NK-92 (cell line): Measurements from ENCODE around the gene C2CD2.
"Not testable (repeated sequence)": the region's sequence is repeated elsewhere in the genome, so short reads cannot be mapped to it uniquely, and the experiment has no call there.

ENCODE experiments used
- DNase-seq: peaks from one replicate; lab custom pipeline; 2025; ENCODE audit not compliant: unreplicated experiment; lab: John Stamatoyannopoulos, UW

The C2CD2 gene

DNA sequence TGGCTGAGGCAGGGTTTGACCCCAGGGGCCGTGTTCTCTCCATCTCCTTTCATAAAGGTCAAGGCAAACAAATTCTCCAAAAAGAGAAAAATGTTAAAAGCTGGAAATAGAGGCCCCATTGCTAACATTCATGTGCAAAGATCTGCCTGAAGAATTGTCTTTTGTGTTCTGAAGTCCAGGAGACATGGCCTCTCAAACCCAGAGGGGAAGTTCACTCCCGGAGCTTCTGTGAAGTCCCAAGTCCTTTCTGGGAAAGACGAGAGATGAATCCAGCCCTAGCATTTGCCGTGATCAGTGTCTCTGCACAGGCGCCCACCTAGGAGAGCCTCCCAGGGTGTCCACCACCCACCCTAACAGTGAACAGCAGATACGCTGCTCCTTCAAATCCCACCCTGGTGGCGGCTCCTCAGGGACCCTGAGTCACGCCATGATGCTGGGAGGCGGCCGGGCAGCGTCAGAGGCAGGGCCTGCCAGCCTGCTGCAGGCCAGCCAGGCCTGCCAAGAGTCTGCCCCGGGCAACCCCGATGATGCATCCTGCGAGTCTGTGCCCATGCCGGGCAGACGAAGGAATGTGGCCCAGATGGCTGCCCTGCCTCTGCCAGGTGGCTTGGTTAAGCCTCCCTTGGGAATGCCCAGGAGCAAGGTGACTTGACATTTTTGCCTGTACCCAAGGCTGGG lies 5.2 kb upstream of the C2CD2 start:
- DNase-seq = no peak

DNA sequence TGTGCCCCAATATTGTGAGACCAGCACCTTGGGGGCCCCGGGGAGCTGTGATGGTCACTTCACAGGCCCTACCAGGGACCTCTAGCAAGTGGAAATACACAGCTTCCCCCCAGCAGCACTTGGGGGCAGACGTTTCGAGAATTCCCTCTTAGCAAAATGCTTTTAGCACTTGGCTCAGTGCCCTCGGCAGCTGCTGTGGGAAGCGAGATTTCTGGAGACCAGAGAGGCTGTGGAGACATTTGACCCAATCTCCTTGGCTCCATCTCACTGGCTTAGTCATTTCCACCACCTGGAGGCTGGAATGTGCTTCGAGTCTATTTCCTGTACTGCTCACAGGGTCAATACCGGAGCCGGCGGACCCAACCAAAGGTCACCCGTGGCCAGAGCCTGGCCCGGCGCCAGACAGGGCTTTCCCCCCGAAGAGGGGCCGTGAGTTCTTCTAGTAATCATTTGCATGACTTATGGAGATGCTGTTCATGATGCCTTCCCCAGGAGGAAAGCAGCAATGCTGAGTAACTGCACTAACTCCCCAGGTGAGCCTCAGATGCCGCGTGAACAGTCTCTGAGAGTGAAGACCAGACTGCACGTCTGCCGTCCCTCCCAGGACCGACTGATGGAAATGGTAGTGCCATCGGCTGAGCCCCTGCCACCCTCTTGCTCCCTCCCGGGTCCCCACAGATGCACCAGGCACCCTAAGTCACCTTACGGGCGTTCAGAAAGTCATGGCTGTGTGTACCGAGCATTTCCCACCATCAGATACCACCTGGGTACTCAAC lies 4.4 kb upstream of the C2CD2 start:
- no peak for DNase-seq

DNA sequence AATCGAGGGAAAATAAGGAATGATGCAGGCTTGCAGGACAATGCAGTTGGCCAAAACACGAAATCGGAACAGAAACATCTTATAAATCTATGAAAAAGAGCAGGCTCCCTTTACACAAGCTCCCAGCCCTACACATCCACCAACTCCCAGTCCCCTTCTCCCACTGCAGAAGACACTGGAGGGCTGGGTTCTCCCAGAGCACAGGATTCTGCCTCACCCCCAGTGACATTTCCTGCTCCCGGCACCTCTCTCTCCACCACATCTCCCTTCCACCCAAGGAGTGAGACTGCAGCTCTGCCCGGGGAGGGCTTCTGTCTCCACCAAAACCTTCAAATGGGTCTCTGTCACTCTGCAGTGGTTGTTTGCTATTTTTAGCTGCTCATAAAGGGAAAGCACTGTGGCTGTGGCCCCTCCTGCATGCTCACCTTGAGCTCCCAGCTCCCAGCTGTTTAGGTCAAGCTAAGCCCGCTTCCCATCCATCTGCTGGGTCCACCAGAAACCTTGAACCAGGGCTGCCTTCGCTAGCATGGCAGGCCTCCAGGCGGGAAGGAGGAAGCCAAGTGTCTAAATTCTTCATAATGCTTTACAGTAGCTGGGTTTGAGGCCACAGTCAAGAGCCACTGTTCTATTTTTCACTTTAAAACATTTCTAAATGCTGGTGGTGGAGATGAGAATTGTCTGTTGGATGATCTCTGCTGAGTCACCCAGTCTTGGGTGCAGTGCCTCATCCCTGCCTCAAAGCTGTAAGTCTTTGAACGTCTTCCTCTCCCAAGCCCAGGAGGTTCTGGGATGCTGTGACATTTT lies 3.3 kb upstream of the C2CD2 start:
- no peak for DNase-seq

DNA sequence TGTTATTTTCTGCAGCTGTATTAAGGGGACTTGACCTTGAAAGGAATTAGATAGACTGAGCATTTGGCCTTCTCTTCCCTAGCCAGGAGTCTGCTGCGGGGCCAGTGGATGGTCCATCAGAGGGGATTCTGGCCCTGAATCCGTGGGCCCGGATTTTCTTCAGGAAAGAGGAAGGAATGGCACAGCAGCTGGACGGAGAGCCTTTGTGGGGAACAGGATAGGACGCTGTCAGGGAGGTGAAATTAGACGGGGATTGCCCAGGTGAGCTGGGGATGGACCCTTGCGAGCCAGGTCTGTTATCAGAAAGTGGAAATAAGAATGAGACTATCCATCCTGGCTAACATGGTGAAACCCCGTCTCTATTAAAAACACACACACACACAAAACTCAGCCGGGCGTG lies 1.7 kb upstream of the C2CD2 start:
- no peak for DNase-seq

DNA sequence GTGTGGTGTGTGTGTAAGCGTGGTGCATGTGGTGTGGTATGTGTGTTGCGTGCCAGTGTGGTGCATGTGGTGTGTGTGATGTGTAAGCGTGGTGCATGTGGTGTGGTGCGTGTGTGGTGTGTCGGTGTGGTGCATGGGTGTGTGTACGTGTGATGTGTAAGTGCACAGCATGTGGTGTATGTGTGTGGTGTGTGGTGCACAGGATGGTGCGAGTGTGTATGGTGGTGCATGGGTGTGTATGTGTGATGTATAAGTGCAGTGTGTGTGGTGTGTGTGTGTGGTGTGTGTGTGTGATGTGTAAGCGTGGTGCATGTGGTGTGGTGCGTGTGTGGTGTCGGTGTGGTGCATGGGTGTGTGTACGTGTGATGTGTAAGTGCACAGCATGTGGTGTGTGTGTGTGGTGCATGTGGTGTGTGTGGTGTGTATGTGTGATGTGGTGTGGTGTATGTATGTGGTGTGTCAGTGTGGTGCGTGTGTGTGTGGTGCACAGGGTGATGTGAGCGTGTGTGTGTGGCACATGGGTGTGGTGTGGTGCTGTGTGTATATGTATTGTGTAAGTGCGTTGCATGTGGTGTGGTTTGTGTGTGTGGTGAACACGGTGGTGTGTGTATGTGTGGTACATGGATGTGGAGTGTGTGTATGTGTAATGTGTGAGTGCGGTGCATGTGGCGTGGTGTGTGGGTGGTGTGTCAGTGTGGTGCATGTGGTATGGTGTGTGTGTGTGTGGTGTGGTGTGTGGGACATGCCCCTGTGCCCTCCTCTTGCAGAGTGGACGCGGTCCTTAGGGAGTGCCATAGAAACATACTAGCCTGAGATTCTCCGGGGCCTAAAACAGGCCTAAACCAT lies 1.1 kb upstream of the C2CD2 start:
- DNase-seq = no peak

DNA sequence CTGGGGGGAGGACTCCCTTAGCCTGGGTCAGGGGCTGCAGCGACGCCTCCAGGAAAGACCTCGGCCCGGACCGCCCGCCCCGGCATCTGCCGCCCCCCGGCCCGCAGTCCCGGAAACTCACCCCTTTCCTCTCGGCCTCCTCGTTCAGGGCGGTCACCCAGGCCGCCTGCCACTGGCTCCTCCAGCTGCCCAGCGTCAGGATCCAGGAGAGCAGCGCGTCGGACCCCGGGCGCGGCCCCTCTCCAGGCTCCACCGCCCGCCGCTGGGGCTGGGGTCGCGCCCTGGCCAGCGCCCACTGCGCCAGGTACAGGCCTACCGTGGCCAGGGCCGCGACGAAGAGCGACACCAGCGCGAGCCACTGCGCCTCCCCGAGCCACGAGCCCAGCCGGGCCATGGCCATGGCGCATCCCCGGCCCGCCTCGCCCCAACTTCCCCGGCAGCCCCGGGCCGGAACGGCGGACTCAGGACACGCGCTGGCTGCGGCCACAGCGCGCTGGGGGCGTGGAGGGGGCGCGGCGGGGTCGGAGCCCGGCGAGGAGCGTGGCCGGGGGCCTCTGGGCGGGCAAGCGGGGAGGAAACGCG lies 478 bp downstream of the C2CD2 start:
- DNase-seq = no peak

DNA sequence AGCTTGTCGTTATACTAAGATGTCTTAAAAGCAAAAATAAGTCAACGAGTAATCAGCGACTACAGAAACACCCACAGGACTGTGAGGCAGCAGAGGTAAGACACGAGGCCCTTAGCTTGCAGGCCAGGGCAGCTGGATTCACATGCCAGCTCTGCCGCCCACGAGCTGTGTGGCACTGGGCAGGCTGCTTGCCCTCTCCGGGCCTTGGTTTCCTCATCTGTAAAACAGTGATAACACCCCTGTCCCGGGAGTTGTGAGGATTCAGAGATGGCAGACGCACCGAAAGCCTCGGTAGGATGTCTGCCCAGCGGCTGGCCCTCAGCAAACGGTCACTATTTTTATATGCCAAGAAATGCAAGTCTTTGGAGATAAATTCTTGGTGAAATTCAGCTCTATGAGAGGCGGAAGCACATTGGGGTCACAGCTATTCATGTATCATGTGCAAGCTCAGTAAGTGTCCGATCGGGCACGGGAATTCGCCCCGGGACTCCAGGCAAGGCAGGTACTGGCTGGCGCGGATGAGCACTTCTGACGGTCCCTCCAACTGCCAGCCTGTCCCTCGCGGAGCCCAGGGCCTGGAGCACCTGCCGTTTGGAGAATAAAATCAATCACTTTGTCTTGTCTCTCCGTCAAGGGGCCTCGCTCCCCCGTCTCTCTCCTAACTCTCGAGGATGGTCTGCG lies 1.1 kb downstream of the C2CD2 start:
- DNase-seq = no peak

DNA sequence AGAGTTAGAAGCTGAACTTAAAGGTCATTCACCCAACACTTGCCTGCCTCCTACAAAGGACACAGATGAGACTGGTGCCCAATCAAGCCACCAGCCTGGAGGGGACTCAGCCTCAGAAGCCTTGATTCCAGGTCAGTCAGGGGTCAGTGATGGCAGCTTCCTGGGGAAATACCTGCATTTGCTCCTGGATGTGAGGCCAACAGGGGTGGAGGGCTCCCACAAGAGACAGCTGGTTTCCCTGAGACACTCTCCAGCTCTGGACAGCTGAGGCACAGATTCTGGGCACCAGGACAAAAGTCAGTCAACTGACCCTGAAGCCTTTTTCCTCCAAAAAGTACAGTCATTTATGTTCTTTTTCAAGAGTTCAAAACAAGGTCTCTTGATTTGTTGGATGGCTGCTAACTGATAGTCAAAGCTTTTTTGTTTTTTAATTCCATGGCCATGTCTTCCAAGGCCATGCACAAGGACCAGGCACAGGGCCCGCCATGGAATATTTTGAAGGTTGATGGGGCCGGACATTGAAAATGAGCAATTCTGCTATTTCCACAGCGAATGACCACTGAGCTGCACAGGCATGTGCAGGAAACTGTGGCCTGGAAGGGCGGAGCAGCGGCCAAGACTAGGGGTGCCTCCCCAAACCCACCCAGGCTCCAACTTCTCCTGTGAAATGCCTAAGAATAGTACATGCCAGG lies 1.8 kb downstream of the C2CD2 start:
- no peak for DNase-seq

DNA sequence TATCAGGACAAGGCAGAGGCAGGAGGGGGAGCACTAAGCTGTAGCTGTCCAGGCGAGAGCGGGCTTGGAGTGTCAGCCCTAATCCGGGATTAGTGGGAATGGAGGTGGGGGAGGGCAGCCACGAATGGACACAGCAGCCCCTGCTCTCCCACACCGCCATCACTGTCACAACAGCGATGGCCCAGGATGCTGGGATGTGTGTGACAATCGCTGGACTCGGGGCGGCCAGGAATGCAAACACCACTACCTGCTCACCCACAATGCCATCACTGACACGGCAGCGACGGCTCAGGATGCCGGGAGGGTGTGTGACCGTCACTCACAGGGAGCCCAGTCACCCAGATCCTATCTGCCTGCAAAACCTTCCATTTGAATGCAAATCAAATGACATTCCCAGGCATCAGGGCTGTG lies 2.9 kb downstream of the C2CD2 start:
- no peak for DNase-seq

DNA sequence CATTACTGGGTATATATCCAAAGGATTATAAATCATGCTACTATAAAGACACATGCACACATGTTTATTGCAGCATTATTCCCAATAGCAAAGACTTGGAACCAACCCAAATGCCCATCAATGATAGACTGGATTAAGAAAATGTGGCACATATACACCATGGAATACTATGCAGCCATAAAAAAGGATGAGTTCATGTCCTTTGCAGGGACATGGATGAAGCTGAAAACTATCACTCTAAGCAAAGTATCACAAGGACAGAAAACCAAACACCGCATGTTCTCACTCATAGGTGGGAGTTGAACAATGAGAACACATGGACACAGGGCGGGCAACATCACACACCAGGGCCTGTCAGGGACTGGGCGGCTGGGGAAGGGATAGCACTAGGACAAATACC lies 4.2 kb downstream of the C2CD2 start:
- DNase-seq = not testable (repeated sequence)

DNA sequence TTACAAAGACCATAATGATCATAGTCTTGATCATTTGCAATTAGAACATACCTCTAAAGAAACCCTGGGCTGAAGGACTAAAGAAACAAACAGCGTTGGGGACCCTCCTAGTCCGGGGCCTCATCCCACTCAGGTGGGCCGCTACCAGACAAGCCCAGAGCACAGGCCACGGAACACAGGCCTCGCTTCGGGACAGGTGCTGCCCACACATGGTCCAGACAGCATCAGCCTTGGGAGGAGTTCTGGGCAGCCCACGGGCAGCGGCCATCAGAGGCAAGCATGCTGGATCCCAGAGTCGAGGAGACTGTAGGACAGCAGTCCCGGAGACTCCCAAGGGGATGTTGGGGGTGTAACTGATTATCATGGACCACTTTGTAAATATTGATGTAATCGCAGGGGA lies 4.9 kb downstream of the C2CD2 start:
- no peak for DNase-seq

DNA sequence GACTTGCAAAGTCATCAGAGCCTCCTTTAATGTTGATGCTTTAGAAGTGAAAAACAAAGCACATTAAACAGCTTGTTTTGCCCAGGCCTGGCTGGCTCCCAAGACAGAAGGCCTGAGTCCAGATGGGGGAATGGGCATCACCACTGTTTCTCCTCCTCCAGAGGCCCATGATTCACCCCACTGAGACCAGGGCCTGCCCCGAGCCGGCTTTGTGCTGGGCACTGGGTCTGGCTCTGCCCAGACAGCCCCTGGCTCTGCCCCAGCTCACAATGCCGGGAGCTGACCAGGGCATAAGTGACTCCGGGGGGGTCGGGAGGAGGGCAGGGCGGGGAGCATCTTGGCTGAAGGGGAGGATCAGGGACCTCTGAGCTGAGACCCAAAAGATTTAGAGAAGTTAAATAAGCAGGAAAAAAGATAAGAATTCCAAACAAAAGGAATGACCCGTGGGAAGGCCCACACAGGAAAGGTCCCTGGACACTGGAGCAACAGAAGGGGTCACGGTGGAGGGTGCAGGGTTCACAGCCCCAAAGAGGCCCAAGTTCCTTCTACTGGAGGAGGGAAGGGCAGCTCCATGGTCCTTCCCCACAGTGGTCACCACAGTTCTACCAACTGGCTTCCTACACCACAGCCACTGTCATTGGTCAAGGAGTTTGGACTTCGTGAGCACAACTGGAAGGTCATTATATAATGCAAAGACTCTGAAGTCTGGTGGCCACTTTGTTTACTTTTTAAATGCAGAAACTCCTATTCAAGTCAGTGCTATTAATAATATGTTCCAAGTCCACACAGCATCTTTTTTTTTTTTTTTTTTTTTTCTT lies 5.5 kb downstream of the C2CD2 start:
- DNase-seq = no peak

DNA sequence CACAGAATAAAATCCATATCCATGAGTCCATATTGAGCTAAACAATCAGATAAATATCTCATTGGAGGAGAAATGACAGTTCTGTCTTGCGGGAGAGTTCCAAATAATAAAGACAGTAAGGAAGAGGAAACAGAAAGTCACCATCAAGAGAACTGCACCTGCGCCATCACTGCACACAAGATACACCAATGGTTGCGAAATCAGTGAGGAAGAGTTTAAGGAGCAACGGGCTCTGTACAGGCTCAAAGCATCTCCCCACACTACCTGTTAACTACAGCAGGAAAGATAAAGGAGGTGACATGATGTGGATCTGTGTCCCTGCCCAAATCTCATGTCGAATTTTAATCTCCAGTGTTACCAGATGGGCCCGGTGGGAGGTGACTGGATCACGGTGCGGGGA lies 7.8 kb downstream of the C2CD2 start:
- DNase-seq = no peak

DNA sequence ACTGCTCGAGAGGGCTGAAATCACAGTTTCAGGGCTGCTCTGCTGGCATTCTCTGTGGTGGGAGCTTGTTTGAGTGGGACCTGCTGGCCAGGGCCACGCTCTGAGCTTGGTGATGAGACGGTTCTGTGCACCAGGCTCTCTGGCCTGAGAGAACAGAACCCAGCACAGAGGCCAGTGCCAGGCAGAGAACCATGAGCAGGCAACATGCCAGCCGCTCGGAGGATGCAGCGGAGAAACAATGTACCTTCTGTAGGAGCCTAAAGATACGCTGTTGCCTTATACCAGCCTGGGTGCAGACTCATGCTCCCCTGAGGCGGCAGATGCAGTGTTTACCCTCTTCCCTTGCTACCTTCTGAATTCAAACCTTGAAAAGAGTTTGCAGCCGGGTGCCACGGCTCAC lies 10.0 kb downstream of the C2CD2 start:
- no peak for DNase-seq

DNA sequence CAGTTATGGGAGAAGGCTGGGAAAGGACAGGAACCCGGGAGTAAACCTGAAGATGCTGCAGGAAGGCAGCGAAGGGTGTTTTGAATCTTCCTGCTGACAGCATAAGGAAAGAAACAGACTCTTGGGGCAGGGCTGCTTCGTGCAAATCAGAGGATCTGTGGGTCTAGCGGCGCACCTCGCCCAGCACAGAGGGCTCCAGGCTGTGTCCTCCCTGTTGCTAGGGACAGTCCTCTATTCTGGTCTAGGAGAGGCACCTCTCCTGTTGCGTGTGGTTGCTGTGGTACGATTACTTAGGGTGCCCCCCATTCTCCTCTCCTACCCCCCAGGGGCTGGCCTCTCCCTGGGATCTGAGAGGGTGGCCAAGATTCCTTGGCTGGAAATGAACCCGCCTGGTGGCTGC lies 11.4 kb downstream of the C2CD2 start:
- DNase-seq = no peak

DNA sequence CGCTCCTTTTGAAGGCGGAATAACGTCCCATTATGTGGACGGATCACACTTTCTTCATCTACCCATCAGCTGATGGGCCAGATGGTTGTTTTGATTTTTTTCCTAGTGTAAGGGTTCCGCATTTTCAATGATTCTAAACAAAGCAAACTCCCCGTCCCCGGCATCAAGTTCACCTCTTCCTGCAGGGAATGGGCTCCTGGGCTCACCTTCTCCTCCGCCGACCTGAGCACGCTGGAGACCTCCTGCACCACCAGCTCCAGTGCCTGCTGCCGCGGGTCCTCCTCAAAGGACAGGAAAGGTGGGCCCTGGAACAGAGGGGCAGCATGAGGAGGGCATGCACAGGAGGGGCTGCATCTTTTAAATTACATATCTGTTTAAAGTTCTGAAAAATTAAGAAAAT lies 11.9 kb downstream of the C2CD2 start:
- no peak for DNase-seq

DNA sequence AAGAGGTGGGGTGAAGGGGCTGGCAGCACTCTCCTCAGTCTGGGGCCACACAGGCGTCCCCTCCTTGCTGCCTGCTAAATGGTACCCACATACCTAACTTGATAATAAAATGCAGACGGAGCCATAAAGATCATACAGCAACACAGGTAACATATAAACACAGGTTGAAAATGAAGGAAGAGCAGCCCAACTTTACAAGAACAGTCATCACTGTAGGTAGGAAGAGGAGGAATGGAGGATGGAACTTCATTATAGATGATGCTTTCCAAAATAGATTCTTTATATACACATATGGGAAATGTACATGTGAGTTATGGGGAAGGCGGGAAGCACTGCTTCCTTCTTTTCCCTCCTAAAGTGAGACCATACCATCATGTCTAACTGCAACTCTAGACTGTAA lies 13.4 kb downstream of the C2CD2 start:
- no peak for DNase-seq

DNA sequence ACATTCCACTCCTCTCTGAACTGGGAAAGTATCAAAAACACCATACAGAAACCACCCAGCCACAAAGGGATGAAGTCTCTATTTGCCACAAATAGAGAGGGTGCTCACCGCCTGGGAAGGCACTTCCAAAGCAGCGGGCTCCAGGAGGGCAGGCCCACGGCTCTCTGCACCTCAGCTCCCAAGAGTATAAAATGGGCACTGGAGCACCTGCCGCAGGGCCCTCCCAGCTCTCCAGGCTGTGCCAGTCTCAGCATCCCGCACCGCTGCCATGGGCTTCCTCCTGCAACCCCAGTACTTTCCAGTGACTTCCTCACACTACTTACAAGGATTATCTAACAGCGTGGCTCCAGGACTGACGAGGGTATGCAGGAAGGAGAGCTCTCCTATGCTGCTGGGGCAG lies 14.4 kb downstream of the C2CD2 start:
- DNase-seq = no peak
